Smooth muscle cell (in vitro differentiated cells): Measurements from ENCODE around the gene LRRC56. TPM values are rescaled to one million over a fixed set of nuclear protein-coding genes. Genes with fewer than 3 reads are reported as not detected.

Experiments used
- DNase-seq: peaks from one replicate; lab custom pipeline; 2025; ENCODE audit not compliant: unreplicated experiment; lab: John Stamatoyannopoulos, UW
- H2AFZ ChIP-seq: fragments of 200-600 bp; sonication (generic); 2 replicates; pipeline ENCODE4 v1.6.0; 2016; ENCODE audit warnings: antibody characterized with exemption, low read depth, mild to moderate bottlenecking
- H3F3A ChIP-seq: fragments of 200-600 bp; sonication (generic); 2 replicates; pipeline ENCODE4 v1.6.0; 2017; ENCODE audit warnings: antibody characterized with exemption, low read depth
- H3K27ac ChIP-seq: fragments of 200-600 bp; sonication (generic); 2 replicates; pipeline ENCODE4 v1.5.1; 2016; ENCODE audit warnings: low read depth, mild to moderate bottlenecking
- H3K27me3 ChIP-seq: fragments of 200-600 bp; sonication (generic); 2 replicates; pipeline ENCODE4 v1.6.1; 2016; ENCODE audit warnings: low read depth, mild to moderate bottlenecking
- H3K36me3 ChIP-seq: fragments of 200-600 bp; sonication (generic); 2 replicates; pipeline ENCODE4 v1.5.1; 2016; ENCODE audit warnings: low read depth
- H3K4me1 ChIP-seq: fragments of 200-600 bp; sonication (generic); 2 replicates; pipeline ENCODE4 v1.5.1; 2016; ENCODE audit warnings: low read depth
- H3K4me2 ChIP-seq: fragments of 200-600 bp; sonication (generic); 2 replicates; pipeline ENCODE4 v1.6.0; 2016; ENCODE audit warnings: mild to moderate bottlenecking
- H3K4me3 ChIP-seq: fragments of 200-600 bp; sonication (generic); 2 replicates; pipeline ENCODE4 v1.5.1; 2016; ENCODE audit warnings: mild to moderate bottlenecking
- H3K79me2 ChIP-seq: fragments of 200-600 bp; sonication (generic); 2 replicates; pipeline ENCODE4 v1.6.0; 2016; ENCODE audit warnings: low read depth, mild to moderate bottlenecking
- H3K9ac ChIP-seq: fragments of 200-600 bp; sonication (generic); 2 replicates; pipeline ENCODE4 v1.6.0; 2016; ENCODE audit warnings: low read depth
- H3K9me3 ChIP-seq: fragments of 200-600 bp; sonication (generic); replicated peaks from 2 replicates; pipeline ENCODE4 v1.5.1; 2016; ENCODE audit warnings: low read depth
- H4K20me1 ChIP-seq: fragments of 200-600 bp; sonication (generic); 2 replicates; pipeline ENCODE4 v1.6.0; 2016; ENCODE audit warnings: low read depth
- WGBS: methylation state at CpG from one replicate; pipeline ENCODE4 v1.1.7; 2016; ENCODE audit warnings: low lambda C conversion rate; 5-methylcytosine and 5-hydroxymethylcytosine counted together
- polyA plus RNA-seq: library from polyadenylated mRNA; unstranded; fragments of >200 nt; fragmentation: Nextera tagmentation; extraction: Ambion mirVana; gene quantifications from 2 replicates; pipeline ENCODE4 v1.2.1, GENCODE V29; 2016
- total RNA-seq: library from RNA; depleted of rRNA; stranded (reverse); fragments of >200 nt; gene quantifications from 2 replicates; pipeline ENCODE4 v1.2.3, GENCODE V29; 2014
- TF ChIP-seq, protein P1 (sequence below): fragments of 200-600 bp; sonication (generic); IDR thresholded peaks from 2 replicates; pipeline ENCODE4 v1.5.1; 2017; ENCODE audit warnings: borderline replicate concordance, mild to moderate bottlenecking, antibody characterized with exemption; ENCODE audit not compliant: insufficient read depth, poor library complexity, severe bottlenecking

Gene LRRC56
- total and polyA plus RNA-seq, 2 experiments from 2014 or later: 0.31 to 1.5 TPM

DNA sequence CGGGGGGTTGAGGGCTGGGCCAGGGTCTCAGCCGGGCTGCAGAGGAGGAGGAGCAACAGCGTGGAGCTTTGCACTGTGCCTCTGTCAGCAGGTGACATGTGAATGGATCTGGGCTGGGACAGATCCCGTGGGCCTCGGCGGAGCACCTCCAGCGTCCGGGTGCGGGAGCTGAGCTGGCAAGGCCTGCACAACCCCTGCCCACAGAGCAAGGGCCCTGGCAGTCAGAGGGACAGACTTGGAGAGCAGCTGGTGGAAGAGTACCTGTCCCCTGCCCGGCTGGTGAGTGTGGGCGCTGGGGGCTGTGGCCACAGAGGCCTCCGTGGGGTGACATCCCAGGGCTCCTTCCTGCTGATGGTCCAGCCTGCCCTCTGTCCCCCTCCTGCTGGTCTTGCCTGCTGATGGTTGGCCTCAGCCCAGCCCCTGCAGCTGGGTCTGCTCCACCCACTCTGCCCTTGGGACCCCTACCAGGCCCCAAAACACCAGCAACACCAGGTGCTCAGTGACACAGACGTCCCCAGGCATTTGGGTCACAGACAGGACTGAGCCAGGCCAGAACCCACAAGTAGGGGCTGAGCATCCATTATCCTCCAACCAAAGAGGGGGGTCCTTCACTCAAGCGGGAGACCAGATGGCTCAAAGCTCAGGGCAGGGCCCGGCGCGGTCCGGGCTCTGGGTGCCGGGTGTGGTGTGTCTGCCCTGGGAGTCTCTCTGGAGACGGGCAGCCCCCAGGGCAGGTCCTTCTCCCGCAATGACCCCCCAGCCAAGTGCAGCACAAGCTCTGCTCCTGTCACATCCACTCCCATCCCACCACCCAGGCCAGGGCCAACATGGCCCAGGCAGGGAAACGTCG lies 3.5 kb downstream of the LRRC56 start:
- WGBS: 93% methylated on average over 23 of the region's 23 CpGs
- no peak overlapping the region for H3K27ac ChIP-seq
- no peak overlapping the region for H3K9ac ChIP-seq
- H4K20me1 ChIP-seq: no peaks in the 10 kb centered on the region
- TF ChIP-seq, protein P1, sequence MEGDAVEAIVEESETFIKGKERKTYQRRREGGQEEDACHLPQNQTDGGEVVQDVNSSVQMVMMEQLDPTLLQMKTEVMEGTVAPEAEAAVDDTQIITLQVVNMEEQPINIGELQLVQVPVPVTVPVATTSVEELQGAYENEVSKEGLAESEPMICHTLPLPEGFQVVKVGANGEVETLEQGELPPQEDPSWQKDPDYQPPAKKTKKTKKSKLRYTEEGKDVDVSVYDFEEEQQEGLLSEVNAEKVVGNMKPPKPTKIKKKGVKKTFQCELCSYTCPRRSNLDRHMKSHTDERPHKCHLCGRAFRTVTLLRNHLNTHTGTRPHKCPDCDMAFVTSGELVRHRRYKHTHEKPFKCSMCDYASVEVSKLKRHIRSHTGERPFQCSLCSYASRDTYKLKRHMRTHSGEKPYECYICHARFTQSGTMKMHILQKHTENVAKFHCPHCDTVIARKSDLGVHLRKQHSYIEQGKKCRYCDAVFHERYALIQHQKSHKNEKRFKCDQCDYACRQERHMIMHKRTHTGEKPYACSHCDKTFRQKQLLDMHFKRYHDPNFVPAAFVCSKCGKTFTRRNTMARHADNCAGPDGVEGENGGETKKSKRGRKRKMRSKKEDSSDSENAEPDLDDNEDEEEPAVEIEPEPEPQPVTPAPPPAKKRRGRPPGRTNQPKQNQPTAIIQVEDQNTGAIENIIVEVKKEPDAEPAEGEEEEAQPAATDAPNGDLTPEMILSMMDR: no peak
- H3K4me3 ChIP-seq: no peak overlapping the region
- no peak for DNase-seq
- no peaks in the 10 kb centered on the region for H3K79me2 ChIP-seq
- no peaks in the 10 kb centered on the region for H3K27me3 ChIP-seq
- peaks cover 5% of the 10 kb centered on the region for H3K4me1 ChIP-seq
- H3K36me3 ChIP-seq: no peaks in the 10 kb centered on the region
- no peak overlapping the region for H2AFZ ChIP-seq
- H3F3A ChIP-seq: no peaks in the 10 kb centered on the region
- no peak overlapping the region for H3K4me2 ChIP-seq
- no peaks in the 10 kb centered on the region for H3K9me3 ChIP-seq

- H3K36me3 ChIP-seq: no peaks in the 10 kb centered on the region
- H4K20me1 ChIP-seq: no peaks in the 10 kb centered on the region
- WGBS: 94% methylated on average over 9 of the region's 20 CpGs
- no peak overlapping the region for H3K27ac ChIP-seq
- H3K4me1 ChIP-seq: peaks cover 5% of the 10 kb centered on the region
- TF ChIP-seq, protein P1: no peak
- no peaks in the 10 kb centered on the region for H3K9me3 ChIP-seq
- H3F3A ChIP-seq: no peaks in the 10 kb centered on the region
- no peaks in the 10 kb centered on the region for H3K79me2 ChIP-seq
- H3K4me2 ChIP-seq: no peak overlapping the region
- no peak overlapping the region for H2AFZ ChIP-seq
- H3K9ac ChIP-seq: no peak overlapping the region
- H3K4me3 ChIP-seq: no peak overlapping the region
- no peaks in the 10 kb centered on the region for H3K27me3 ChIP-seq
- DNase-seq: no peak
Observed at GRCh38 chr11:541433-541885, 4.1 kb downstream of the LRRC56 start.

DNA sequence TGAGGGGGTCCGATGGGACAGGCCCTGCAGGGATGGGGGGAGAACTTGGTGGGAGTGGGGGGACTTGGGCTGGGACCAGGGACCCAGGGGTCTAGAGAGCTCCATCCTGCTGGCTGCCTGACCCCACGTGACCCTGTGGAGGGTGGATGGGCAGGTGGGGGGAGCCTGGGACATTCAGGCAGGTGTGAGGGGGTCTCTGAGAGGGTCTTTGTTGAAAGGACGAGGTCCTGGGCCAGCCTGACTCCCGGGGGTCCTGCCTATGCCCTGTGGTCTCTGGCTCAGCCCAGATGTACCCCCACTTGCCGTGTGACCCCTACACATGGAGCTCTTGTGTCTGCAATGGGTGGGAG lies 7.5 kb downstream of the LRRC56 start:
- H3K4me2 ChIP-seq: no peak overlapping the region
- TF ChIP-seq, protein P1: no peak
- no peak overlapping the region for H3K4me3 ChIP-seq
- H3K27ac ChIP-seq: no peak overlapping the region
- no peaks in the 10 kb centered on the region for H3K4me1 ChIP-seq
- H2AFZ ChIP-seq: no peak overlapping the region
- H4K20me1 ChIP-seq: no peaks in the 10 kb centered on the region
- H3K9ac ChIP-seq: no peak overlapping the region
- no peaks in the 10 kb centered on the region for H3K79me2 ChIP-seq
- no peaks in the 10 kb centered on the region for H3F3A ChIP-seq
- no peaks in the 10 kb centered on the region for H3K9me3 ChIP-seq
- no peaks in the 10 kb centered on the region for H3K36me3 ChIP-seq
- no peak for DNase-seq
- 100% methylated on average over 1 of the region's 5 CpGs for WGBS
- H3K27me3 ChIP-seq: no peaks in the 10 kb centered on the region

- H3K79me2 ChIP-seq: no peaks in the 10 kb centered on the region
- no peak overlapping the region for H2AFZ ChIP-seq
- TF ChIP-seq, protein P1: no peak
- H4K20me1 ChIP-seq: no peaks in the 10 kb centered on the region
- no peaks in the 10 kb centered on the region for H3K27me3 ChIP-seq
- no peak overlapping the region for H3K27ac ChIP-seq
- H3K4me3 ChIP-seq: no peak overlapping the region
- H3K36me3 ChIP-seq: no peaks in the 10 kb centered on the region
- no peak for DNase-seq
- no peaks in the 10 kb centered on the region for H3F3A ChIP-seq
- H3K9ac ChIP-seq: no peak overlapping the region
- 90% methylated on average over 11 of the region's 11 CpGs for WGBS
- H3K9me3 ChIP-seq: no peaks in the 10 kb centered on the region
- no peaks in the 10 kb centered on the region for H3K4me1 ChIP-seq
- no peak overlapping the region for H3K4me2 ChIP-seq
Observed at GRCh38 chr11:545171-545570, 7.8 kb downstream of the LRRC56 start.
